Stimulated activated CD4-positive, alpha-beta T cell treated with anti-CD3 and anti-CD28 coated beads, Interleukin-4, amount 100 ng/mL, for 24 hours (primary cell): ENCODE measurements around the gene RHOG.
"Not testable (repeated sequence)": the region's sequence is repeated elsewhere in the genome, so short reads cannot be mapped to it uniquely, and the experiment has no call there.

Experiments used
- DNase-seq: peaks from one replicate; pipeline ENCODE4 v3.0.0-alpha.2; 2020

The RHOG gene

DNA sequence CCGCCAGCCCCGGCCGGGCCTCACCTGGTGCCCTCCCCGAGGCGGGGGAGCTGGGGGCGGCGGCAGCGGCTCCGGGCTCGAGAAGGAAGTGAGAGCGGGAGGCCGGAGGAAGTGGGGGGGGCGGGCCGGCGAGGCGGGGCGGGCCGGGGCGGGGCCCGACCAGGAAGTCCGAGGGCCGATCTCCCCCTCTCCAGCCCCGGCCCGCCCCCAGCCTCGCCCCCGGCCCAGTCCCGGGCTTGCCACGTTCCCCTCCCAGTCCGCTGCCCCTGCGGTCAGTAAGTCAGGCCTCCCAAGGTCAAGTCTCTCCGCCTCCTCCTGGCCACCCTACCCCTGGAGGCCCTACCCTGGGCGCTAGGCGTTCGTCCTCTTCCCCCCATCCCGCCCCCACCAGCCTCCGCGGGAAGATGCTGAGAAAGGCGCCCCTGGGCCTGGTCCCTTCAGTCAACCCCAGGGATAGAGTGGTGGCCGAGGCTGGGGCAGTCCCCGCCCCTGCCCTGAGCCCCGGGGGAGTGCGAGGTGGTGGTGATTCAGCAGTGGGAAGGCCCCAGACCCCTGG, at the start of gene RHOG:
Gene RHOG, minus strand, starts transcription at position 90 of the 556 bp plus-strand sequence. CDS start 12,821 bp downstream, outside the sequence.
- DNase-seq, result no peak

DNA sequence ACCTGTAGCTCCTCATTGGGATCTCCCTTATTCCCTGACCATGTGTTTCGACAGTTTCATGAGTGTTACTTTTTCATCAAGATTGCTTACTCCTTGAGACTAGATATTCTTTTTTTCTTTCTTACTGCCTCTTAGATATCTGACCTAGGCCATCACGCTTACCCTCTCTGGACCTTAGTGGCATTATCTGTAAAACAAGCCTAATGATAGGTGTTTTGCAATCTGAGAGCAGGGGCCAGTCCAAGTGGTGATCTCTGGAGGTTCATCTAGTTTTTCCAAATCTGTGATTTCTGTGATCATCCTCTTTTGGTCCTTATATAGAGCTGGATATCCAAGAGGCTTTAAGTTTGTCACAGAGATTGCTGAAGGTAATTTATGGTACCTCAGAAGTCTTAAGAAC, 49.3 kb upstream of the RHOG start:
- DNase-seq, result no peak

DNA sequence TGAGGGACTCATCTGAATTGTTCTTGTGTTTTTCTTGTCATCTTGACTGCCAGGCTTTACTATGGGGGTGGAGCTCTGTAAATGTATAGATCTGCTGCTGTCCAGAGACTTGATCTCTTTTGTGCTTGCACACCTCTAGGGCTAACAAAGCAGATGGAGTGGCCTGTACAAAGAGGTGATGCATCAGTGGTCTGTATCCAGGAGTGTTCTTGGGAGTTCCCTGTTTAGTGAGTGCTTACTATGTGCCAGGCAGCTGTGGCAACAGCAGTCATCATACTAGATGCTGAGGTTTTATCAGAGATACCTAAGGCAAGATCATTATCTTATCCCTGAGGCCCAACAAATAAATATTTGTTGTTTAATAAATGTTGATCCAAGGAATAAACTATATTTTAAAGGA, 48.1 kb upstream of the RHOG start:
- DNase-seq, result no peak

DNA sequence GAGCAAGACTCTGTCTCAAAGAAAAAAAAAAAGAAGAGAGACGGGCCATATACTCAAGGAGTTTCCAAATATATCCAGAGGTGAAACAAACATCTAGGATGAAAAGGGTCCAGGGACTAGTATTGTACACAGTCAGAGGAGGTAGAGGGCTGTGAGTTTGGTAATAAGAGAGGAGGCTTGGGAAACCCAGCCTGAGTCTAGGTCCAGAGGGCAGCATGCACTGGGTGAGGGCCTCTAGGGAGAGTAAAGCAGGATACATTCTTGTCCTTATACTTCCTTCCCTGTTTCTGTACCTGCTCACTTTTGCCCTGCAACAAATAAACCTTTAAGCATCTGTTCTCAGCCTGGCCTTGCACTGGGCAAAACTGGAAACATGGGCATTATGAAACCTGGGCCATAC, 46.2 kb upstream of the RHOG start:
- no peak for DNase-seq

DNA sequence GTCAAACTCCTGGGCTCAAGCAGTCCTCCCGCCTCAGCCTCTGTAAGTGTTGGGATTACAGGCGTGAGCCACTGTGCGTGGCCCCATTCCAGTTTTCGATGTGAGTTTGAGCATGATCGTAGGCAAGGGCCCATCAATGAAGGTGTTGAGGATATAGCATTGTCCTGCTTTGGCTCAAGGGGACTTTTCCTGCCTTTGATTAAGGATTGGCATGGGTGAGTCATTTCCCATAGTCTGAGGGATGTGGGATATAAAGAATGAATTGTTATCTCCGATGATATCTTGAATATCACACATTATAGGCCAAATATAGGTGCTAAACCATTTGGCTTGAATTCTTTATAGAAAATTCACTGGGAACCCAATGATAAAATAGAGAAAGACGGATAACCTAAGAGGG, 45.1 kb upstream of the RHOG start:
- no peak for DNase-seq

DNA sequence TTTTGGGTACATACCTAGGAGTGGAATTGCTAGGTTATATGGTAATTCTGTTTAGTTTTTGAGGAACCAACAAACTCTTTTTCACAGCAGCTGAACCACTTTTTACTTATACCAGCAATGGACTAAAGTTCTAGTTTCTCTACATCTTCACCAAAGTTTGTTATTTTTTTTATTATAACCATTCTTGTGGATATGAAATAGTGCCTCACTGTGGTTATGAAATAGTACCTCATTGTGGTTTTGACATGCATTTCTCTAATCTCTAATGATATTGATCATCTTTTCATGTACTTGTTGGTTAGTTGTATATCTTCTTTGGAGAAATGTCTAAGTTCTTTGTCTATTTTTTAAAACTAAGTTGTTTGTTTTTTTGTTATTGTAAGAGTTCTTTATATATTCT, 41.9 kb upstream of the RHOG start:
- DNase-seq, result no peak

DNA sequence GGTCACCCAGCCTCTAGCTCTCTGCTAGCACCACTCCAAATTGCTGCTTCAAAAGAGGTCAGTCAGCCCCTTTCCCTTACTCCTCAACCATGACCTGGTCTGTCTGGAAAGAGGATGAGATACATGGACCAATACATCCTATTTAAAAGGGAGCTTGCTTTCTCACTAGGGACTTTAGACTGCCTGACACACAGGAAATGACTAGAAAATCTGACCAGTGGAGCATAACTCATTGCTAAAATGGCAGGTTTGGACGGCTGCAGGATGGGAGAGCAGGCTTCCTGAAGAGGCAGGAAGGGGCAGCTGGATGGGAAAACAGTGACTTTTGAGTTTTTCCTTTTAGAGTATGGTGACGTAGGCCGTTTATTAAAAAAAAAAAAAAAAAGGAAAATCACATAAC, 40.0 kb upstream of the RHOG start:
- DNase-seq, result no peak

DNA sequence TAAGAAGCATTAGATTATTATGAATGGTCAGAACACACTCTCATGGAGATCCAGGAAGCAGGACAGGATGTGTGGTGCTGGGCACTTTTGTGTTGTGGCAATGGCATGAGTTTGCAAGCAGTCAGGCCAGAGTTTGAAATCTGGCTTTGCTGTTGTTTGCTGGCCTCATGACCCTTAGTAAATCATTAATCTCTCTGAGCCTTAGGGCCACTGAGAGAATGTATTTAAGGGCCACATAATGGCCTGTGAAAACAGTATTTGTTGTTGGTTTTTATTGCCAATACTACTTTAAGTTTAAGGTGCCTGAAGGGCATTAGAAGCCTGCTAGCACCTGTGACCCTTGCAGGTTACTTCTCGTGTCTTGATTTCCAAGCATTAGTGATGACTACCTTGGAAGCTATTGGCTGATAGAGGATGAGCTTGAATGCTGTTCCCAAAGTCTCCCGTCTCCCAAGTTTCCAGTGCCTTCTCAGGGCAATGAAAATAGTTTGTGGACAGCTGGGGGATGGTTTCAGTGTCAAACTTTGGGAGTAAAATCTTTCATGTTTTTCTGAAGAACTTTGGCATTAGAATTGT, 39.3 kb upstream of the RHOG start:
- DNase-seq, result no peak

DNA sequence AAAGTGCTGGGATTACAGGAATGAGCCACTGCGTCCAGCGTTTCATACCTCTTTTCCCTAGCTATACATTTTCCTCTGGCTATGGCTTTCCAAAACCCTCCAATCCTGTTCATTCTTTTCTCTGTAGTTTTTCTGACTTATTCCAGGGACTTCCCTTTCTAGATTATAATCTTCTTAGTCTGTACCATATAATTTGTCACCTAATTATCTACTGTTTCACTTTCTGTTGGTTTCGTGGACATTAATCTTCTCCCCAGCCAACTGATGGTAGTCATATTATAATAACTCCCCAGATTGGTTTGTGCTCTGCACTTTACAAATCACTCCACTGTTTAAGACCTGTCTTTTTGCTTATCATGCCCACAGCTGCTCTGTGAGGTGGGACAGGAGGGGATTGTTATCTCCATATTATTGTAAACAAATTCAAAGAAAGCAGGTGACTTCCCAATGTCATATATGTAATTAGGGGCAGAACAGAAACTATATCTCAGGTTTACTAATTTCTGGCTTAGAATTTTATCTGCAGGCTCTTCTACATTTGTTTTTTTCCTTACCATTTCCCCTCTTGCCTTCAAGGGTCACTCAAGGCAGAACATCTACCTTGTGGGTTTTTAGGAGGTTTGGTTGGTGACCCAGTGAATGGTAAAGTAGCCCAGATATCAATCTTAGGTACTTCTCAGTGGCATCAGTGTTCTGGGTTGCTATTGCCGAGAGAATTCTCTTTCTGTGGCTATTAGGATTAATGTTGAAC, 38.6 kb upstream of the RHOG start:
- no peak for DNase-seq

DNA sequence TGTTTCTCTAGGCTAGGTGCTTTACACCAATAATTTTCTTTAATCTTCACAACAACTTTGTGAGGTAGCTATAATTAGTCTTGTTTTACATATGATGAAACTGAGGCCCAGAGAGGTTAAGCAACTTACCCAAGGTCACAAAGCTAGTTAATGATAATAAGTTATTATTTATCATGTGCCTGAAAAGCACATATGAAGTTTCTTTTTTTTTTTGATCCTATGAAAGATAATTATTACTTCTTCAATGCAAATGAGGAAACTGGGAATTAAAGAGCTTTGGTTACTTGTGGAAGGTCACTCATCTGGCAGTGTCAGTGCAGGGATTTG, 37.5 kb upstream of the RHOG start:
- DNase-seq, result no peak

DNA sequence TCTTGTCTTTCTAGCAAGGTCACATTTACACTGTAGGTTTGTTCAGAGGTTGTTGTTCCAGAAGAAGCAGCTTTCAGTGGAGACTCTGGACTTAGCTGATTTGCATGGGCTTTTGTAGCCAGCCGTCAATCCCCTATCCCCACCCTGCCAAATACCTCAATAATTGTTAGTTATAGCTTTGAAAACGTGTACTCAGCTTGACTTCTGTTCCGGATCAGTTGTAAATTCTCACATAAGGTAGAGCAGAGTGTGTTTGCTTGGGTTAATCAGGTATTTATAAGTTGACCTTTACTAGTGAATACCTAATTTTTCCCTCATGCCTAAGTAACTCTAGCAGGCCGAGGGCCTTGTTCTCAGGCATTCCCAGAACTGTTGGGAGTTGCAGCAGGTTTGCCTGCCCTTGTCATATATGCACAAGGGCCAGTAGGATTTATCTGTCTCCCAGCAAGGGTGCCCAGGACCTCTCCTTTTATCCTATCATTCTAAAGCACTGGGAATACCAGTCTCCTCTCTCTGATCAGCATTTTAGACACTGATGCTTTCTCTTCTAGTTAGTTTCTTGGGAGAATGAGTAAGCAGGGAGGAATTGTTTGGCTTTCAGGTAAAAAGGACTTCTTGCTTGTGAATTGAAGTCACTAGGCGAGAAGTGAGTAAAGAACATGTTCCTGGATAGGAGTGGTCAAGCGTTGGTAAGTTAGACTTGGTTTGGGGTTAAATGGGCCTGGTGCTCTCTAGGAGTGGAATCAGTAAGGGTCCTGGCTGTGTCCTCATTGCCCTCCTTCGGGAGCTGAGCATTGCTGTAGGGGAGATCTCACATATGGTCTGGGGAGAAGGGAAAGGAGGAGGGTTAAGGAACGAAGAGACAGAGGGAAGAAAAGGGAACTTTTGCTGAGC, 36.9 kb upstream of the RHOG start:
- DNase-seq, result no peak

DNA sequence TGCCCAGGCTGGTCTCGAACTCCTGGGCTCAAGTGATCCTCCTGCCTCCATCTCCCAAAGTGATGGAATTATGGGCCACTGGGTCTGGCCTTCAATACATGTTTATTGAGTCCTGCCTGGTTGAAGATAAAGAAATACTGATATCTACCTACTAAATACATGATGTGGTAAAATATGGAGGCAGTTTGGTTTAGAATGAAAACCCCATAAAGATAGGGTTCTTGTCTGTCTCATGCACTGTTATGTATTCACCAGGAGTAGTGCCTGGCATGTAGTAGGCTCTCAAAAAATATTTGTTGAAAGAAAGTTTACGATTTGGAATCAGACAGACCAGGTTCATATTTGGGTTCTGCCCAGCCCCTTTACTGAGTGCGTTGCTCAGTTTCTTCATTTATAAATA, 35.9 kb upstream of the RHOG start:
- no peak for DNase-seq

DNA sequence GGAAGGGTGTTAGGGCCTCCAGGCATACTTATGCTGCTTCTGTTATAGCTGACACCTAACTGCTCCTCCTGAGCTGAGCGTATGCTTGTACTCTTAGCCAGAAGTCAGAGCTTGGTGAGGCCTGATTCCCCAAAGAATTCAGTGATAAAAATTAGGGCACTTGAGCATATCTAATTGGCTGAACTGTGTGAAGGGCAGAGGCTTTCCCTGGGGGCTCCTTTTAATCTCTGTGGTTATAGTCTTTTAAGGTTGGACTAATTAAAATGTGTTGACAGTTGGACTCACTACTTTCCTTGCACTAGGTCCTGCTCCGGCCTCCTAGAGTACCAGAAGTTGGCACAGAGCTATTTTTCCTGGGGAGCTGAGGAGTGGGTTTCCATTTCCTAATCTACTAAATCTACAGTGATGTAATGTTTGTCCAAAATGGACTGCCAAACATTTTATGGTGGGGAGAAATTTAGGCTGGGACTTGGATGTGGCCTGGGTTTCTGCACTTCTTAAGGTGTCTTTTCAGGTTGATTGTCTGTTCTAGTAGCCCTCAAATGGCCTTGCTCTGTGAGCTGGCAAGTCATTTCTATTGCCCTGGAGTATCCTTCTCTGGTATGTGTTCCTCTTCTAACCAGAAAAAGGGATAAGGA, 33.1 kb upstream of the RHOG start:
- no peak for DNase-seq

DNA sequence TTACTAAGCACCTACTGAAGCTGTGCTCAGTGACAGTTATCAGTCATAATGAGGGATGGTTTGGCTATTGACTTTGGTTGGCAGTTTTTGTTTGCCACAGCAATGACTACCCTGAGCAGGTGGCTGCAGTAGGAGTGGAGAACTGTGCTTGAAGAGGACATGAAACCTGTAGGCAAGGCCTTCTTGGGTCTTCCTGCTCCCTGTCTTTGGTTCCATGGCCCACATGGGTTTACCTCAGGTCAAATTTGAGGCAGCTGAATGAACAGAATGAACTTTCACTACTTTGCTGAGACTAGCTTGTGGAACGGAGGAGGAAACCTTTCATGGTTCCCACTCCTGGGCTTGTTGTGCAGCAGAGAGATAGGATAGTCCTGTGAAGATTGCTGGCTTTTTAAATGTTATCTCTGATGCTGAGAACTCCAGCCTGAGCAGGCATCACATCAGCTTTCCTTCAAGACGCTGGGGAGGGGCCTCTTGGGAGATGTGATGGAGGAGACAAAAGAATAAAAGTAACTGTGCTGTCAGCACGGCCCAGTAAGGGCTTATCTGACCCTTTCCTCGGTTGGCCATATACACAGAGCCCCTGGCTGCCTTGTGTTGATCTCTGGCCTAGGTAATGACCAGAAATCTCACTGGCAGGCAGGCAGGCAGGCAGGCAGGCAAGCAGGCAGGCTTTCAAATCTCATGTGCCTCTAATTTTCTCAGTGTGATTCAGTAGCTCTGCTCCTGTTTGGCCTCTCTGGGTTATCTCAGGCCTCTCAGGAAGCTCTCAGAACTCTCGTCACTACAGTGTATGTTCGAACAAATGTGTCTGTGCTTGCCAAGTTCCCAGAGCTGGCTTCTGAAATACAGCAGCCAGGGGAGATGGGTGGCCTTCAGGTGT, 26.7 kb upstream of the RHOG start:
- no peak for DNase-seq

DNA sequence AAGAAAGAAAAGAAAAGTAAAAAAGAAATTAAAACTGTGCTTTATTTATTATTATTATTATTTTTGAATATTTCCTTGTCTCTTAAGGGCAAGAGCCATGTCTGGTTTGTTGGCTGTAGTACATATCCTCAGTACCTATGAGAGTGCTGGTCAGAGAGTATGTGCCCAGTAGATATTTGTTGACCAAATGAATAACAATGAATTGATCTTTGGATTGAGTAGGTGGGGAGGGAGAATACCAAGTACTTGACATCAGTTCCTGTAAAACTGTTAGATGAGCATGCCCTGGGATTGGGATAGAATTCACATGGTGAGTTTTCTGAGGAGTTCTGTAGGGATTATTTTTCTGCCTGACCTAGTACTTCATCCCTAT, 26.1 kb upstream of the RHOG start:
- DNase-seq, result no peak

DNA sequence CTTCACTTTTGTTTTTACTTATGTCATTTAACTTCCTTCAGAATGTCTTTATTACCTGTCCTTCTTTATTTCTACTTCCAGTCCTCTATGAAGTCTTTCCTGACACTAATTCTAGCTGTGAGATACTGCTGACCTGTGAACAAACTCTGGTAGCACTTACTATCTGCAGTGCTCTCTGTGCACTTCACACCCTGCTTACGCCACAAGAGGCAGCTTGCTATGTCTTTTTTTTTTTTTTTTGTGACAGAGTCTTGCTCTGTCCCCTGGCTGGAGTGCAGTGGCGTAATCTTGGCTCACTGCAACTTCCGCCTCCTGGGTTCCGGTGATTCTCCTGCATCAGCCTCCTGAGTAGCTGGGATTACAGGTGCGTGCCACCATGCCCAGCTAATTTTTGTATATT, 25.4 kb upstream of the RHOG start:
- DNase-seq, result no peak

DNA sequence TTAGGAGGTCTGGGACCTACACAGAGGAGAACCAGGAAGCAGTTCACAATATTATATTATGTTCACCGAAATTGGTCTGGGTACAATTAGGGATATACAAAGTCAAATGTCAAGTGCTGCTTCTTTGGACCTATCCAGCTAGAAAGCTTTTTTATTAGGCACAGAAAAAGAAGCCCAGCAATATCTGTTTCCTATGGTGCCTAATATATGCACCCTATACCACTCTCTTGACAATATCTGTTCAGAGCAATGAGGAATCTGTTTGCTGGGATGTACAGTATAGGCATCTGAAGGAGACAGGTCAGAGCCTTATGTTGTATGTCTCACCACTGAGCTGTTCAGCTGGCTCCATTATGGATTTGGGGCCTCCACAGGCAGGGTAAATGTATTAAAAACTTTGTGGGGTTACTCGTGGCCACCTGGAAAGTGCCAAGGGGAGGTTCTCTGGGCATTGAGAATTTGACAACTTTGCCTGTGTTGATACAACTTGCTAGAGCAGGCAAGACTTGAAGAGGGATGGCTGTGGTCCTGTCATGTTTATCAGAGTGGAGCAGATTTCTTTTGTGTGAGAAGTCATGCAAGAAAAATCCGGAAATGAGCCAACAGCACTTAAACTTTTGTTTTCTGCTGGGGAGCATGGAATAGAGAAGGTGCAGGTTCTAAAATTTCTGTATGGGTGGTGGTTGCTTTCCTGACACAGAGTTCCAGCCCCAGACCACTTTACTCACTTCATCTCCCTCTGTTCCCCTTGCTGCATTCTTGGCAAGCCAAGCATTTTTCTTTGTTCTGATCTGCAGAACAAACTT, 24.8 kb upstream of the RHOG start:
- no peak for DNase-seq

DNA sequence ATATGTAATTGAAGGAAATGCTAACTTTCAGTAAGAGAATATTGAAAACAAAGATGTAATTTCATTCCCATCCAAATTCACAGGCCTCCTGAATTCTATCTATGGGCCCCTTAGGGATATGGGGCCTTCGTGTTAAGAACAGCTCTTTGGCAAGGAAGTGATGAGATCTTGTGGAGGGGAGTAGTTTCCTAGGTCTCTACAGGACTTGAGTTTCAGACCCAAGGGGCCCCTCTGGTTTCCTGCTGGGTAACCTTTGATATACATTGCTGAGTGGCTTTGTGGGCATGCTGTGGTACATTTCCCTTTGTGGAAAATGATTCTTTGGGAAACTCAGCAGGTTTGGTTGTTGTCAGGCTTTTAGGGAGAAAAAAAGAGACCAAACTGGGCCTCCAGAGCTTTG, 20.9 kb upstream of the RHOG start:
- DNase-seq, result no peak

DNA sequence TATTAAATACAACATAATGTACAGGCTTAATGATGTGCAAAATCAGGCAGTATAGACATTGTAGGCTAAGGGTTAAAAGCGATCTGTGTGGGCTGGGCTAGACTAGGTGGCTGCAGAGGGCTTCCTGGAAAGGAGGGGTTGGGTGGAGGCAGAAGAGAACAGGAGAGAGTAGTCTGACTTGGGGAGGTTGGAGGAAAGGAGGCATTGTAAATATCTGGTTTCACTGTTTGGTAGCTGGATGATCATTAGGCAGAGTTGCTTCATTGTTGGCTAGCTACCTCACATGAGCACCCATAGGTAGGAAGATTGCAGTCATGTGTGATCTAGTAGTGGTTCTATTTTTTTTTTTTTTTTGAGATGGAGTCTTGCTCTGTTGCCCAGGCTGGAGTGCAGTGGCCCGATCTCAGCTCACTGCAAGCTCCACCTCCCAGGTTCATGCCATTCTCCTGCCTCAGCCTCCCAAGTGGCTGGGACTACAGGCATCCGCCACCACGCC, 20.2 kb upstream of the RHOG start:
- not testable (repeated sequence) for DNase-seq

DNA sequence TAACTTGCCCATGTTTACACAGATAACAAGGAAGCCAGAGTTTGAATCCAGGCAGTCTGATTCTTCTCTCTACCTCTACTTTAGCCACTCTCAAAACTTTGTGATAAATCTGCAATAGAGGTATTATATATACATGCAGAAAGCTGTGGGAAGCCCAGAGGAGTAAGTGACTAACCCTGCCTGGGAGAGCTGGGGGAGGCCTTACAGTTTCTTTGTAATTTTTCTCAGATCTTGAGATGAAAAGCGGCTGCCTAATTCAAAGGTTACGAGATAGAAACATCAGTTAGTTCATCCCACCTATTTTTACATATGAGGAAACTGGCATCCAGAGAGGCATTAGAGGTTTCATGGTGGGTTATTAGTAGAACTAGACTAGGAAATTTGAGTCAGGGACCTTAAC, 19.6 kb upstream of the RHOG start:
- DNase-seq, result peak; percentile 68

DNA sequence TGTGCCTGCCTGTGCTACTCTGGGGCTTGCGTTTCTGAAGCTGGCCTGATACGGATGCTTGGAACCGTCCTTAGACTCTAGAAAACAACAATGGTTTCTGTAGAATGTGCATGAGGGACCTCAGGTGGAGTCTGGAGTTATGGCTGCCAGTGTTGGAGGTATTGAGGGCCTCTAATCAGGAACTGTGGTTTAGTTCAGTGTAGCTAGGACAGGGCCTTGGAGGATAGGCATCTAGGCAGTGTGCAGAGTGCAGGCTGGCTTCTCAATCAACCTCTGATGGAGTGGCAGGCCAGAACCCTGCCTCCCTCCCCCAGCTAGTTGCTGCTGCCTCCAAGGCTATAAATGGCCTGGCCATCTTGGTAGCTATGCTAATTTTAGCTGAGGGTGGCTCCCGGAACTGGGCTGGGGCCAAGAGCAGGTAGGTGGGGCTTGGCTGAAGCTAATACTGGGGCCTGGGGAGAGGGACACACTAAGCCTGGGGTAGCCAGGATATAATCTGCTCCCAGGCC, 18.7 kb upstream of the RHOG start:
- no peak for DNase-seq
